Ishikawa (cell line): ENCODE measurements around the gene PARVB.

Source experiments
- CREB1 ChIP-seq: IDR thresholded peaks from 2 replicates; pipeline ENCODE4 v1.6.1; 2012; ENCODE audit warnings: low read depth
- EGR1 ChIP-seq: IDR thresholded peaks from 2 replicates; pipeline ENCODE4 v1.6.1; 2012
- EP300 ChIP-seq: IDR thresholded peaks from 2 replicates; pipeline ENCODE4 v1.6.1; 2012; ENCODE audit warnings: borderline replicate concordance
- TAF1 ChIP-seq: IDR thresholded peaks from 2 replicates; pipeline ENCODE4 v1.6.1; 2012; ENCODE audit warnings: low read depth, mild to moderate bottlenecking
- TCF12 ChIP-seq: IDR thresholded peaks from 2 replicates; pipeline ENCODE4 v1.6.1; 2012; ENCODE audit warnings: low read depth
- YY1 ChIP-seq: IDR thresholded peaks from 2 replicates; pipeline ENCODE4 v1.6.1; 2012; ENCODE audit warnings: low read depth
- TF ChIP-seq, protein P1 (sequence below): IDR thresholded peaks from 2 replicates; pipeline ENCODE4 v1.6.1; 2012
- TF ChIP-seq, protein P2 (sequence below): IDR thresholded peaks from 2 replicates; pipeline ENCODE4 v1.6.1; 2012

DNA sequence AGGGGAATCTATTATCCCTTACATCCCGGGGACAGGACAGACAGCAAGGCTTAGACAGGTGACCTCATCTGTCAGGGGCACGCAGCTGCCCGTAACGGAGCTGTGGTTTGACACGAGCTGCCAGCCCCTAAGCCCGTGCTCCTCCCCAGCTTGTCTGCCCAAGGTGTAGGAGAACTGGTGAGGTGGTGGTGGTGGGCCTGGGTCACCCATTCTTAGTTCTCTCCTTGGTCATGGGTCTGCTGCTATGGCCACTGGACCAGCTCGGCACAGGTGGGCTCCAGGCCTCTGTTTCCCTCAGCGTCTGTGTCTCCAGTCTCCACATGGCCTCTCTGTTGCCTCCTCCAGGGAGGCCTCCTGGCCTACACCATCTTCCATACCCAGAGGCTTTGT, 162.0 kb downstream of the PARVB start:
- TF ChIP-seq EGR1, result no peak
- TF ChIP-seq CREB1, result no peak
- TF ChIP-seq EP300, result no peak
- no peak for TF ChIP-seq TAF1
- TF ChIP-seq, protein P1, sequence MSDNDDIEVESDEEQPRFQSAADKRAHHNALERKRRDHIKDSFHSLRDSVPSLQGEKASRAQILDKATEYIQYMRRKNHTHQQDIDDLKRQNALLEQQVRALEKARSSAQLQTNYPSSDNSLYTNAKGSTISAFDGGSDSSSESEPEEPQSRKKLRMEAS, result no peak
- TF ChIP-seq, protein P2, sequence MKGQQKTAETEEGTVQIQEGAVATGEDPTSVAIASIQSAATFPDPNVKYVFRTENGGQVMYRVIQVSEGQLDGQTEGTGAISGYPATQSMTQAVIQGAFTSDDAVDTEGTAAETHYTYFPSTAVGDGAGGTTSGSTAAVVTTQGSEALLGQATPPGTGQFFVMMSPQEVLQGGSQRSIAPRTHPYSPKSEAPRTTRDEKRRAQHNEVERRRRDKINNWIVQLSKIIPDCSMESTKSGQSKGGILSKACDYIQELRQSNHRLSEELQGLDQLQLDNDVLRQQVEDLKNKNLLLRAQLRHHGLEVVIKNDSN, result no peak
- no peak for TF ChIP-seq TCF12
- no peak for TF ChIP-seq YY1
